Testis (tissue), 3 donors: ENCODE results near the gene SLC18B1. TPM values are rescaled to one million over a fixed set of nuclear protein-coding genes. Genes with fewer than 3 reads are reported as not detected.

Experiments
- DNase-seq: peaks from one replicate; pipeline ENCODE4 v3.0.0-alpha.2; 2019
- H3K27ac ChIP-seq, 2 donors: fragments of 200-600 bp; sonication (generic); one replicate each; pipeline ENCODE4 v1.5.1; 2019
- H3K27me3 ChIP-seq: fragments of 200-600 bp; sonication (generic); one replicate; pipeline ENCODE4 v1.5.1; 2019
- H3K36me3 ChIP-seq: fragments of 200-600 bp; sonication (generic); one replicate; pipeline ENCODE4 v1.5.1; 2017; ENCODE audit warnings: low read depth; ENCODE audit errors: missing control alignments
- H3K4me1 ChIP-seq: fragments of 200-600 bp; sonication (generic); one replicate; pipeline ENCODE4 v1.5.1; 2019
- H3K4me3 ChIP-seq, 2 donors: fragments of 200-600 bp; sonication (generic); one replicate each; pipeline ENCODE4 v1.5.1; 2017 to 2019
- H3K9me3 ChIP-seq: fragments of 200-600 bp; sonication (generic); one replicate; pipeline ENCODE4 v1.5.1; 2017
- CTCF ChIP-seq, 3 experiments: fragments of 450-650 bp in 2 of 3; fragments of 200-600 bp in 1 of 3; sonication (generic) in 1 of 3; IDR thresholded peaks; one replicate each; pipeline ENCODE4 v1.5.1; 2016 to 2019; ENCODE audit warnings: antibody characterized with exemption in 3 of 3, mild to moderate bottlenecking in 2 of 3, moderate library complexity in 1 of 3
- POLR2A ChIP-seq: fragments of 450-650 bp; IDR thresholded peaks from one replicate; pipeline ENCODE4 v1.6.1; 2017; ENCODE audit warnings: antibody characterized with exemption, mild to moderate bottlenecking, moderate library complexity
- WGBS, 2 donors: methylation state at CpG; one replicate each; pipeline ENCODE4 v1.1.5; 2018; 5-methylcytosine and 5-hydroxymethylcytosine counted together
- intact Hi-C: fragments of 100-400 bp; cut with DNase I; formaldehyde crosslinking; loops from one replicate; pipeline ENCODE4 v1.15.1; 2023; ENCODE audit warnings: low total_unique reads
- polyA plus RNA-seq: library from polyadenylated mRNA; stranded (reverse); fragments of 350-450 nt; fragmentation: Illumina TruSeq; extraction: RNeasy Lipid Tissue Mini Kit (QIAGEN cat#74804); gene quantifications from one replicate; pipeline ENCODE4 v1.2.3, GENCODE V29; 2014; ENCODE audit warnings: low read depth, low replicate concordance; ENCODE audit not compliant: insufficient read depth
- small RNA-seq, 2 donors: library from RNA; depleted of rRNA; stranded (forward); fragments of <200 nt; gene quantifications; one replicate each; pipeline ENCODE3, GENCODE V24; 2016
- total RNA-seq, 2 donors: library from RNA; depleted of rRNA; stranded (reverse); fragments of >200 nt; gene quantifications; one replicate each; pipeline ENCODE4 v1.2.3, GENCODE V29; 2016

Gene SLC18B1
- total and polyA plus RNA-seq, 3 donors from 2014 or later, result 2.4 to 7.5 (median 3.6) TPM

GRCh38 chr6:132725471-132725870, 73.0 kb downstream of the SLC18B1 start:
- TF ChIP-seq POLR2A (no peak), CTCF (IDR thresholded peaks at IDR 0.05) (no peak)
- DNase-seq, result no peak
- Histone ChIP-seq H3K27me3 (no peaks in the 10 kb centered on the region), H3K36me3 (no peaks in the 10 kb centered on the region), H3K9me3 (no peaks in the 10 kb centered on the region), H3K4me1 (no peaks in the 10 kb centered on the region), H3K4me3 (no peak overlapping the region), H3K27ac (no peak overlapping the region)
- intact Hi-C loops, result no loop called here
- WGBS, 2 donors, result 91 to 94% methylated on average over 6 of the region's 6 CpGs

GRCh38 chr6:132719736-132720448, 78.5 kb downstream of the SLC18B1 start:
- 89 to 95% methylated on average over 10 of the region's 10 CpGs for WGBS, 2 donors
- no peak for TF ChIP-seq POLR2A
- no peak for TF ChIP-seq CTCF (IDR thresholded peaks at IDR 0.05)
- H3K27me3 ChIP-seq, result no peaks in the 10 kb centered on the region
- no peak overlapping the region for H3K4me3 ChIP-seq
- H3K4me1 ChIP-seq, result no peaks in the 10 kb centered on the region
- H3K36me3 ChIP-seq, result no peaks in the 10 kb centered on the region
- intact Hi-C loops, result no loop called here
- H3K9me3 ChIP-seq, result no peaks in the 10 kb centered on the region
- H3K27ac ChIP-seq, result no peak overlapping the region
- no peak for DNase-seq

Small RNA genes within 50 kb of the gene (small RNA-seq; reads per million reads assigned to genes)
- gene SNORA33, result 9.9 to 14.3 reads per million in 2 donors
- 2,357 to 3,729 reads per million in 2 donors for gene SNORD100
- 4,020 to 7,408 reads per million in 2 donors for gene SNORD101

Other genes with a start within 250 kb of the SLC18B1 start
- gene TAAR8, start 246.0 kb downstream of the SLC18B1 start, total RNA-seq, result not detected
- gene TAAR8, start 246.0 kb downstream of the SLC18B1 start, polyA plus RNA-seq, result not detected
- gene TAAR6, start 228.3 kb downstream of the SLC18B1 start, total RNA-seq, result not detected
- gene TAAR6, start 228.3 kb downstream of the SLC18B1 start, polyA plus RNA-seq, result not detected
- not detected for gene TAAR5, start 208.9 kb downstream of the SLC18B1 start, total RNA-seq
- gene TAAR5, start 208.9 kb downstream of the SLC18B1 start, polyA plus RNA-seq, result not detected
- gene TAAR2, start 174.4 kb downstream of the SLC18B1 start, total RNA-seq, result not detected
- gene TAAR2, start 174.4 kb downstream of the SLC18B1 start, polyA plus RNA-seq, result not detected
- gene TAAR1, start 139.5 kb downstream of the SLC18B1 start, total RNA-seq, result not detected
- not detected for gene TAAR1, start 139.5 kb downstream of the SLC18B1 start, polyA plus RNA-seq
- gene VNN1, start 84.6 kb downstream of the SLC18B1 start, total RNA-seq, result under 1 TPM; 0.16 to 0.37 TPM
- gene VNN1, start 84.6 kb downstream of the SLC18B1 start, polyA plus RNA-seq, result 0.54 TPM
- under 1 TPM; 0.31 to 0.47 TPM for gene VNN2, start 40.7 kb downstream of the SLC18B1 start, total RNA-seq
- 2.0 TPM for gene VNN2, start 40.7 kb downstream of the SLC18B1 start, polyA plus RNA-seq
- gene RPS12, start 15.9 kb upstream of the SLC18B1 start, total RNA-seq, result 1,000 to 10,000 TPM in 1 of 2 donors, 100 to 1,000 TPM in 1; 451 to 1,185 TPM
- 1,417 TPM for gene RPS12, start 15.9 kb upstream of the SLC18B1 start, polyA plus RNA-seq